Measurements from ENCODE around the gene C11orf98.
A peak's percentile ranks its signal among the peaks of the same experiment; 100 is the strongest.
"Not testable (repeated sequence)": the region's sequence is repeated elsewhere in the genome, so short reads cannot be mapped to it uniquely, and the experiment has no call there.

Gene C11orf98

DNA sequence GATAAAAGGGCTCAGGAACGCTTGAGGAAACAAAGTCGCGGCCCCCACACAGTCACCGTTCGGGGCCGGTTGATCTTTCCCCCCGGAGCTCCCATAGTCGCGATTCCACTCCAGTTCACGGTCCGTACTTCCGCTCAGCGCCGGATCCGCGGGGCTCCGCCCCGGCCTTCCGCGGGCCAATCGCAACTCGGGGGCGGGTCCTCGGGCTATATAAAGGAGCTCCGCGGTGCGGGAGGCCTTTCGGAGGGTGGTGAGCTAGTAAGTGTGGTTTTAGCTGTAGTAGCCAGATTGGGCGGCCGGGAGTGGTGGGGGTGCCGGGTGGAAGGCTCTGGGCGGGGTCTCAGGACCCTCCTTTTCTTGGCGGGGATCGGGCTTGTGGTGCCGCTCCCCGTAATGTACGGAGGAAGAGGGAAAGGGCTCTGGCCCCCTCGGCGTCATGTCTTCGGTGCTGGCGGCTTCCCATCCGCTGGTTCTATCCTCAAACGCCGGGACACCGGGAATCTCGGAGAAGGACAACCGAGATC is at the start of gene C11orf98, which contains the start of gene CSKMT:
TSS of gene C11orf98 (minus strand) at position 136 of the 524 bp plus-strand sequence. CDS start at position 95, 41 bp downstream.
TSS of gene CSKMT (plus strand) at position 238 of the 524 bp plus-strand sequence. CDS start 568 bp downstream, outside the sequence.
- DNase-seq (ENCODE audit: low spot score), result peak; percentile 94

DNA sequence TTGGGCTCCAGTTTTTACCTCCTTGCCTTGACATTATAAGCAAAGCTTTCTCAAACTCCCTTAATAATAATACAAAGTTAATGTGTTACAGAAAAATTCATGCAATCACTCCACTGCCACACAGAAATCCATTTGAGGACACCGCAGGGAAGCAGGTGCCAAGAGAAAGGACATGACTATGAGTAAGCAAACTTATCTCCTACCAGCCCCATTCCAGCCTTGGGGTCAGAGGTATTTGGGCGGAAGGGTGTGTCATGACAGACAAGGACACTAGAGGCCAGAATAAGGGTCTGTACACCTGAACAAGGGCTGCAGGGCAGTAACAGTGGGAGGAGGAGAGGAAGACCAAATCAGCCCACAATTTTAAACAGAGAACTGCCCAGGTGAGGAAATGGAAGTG is 48.3 kb upstream of the C11orf98 start:
- no peak for DNase-seq (ENCODE audit: low spot score)

DNA sequence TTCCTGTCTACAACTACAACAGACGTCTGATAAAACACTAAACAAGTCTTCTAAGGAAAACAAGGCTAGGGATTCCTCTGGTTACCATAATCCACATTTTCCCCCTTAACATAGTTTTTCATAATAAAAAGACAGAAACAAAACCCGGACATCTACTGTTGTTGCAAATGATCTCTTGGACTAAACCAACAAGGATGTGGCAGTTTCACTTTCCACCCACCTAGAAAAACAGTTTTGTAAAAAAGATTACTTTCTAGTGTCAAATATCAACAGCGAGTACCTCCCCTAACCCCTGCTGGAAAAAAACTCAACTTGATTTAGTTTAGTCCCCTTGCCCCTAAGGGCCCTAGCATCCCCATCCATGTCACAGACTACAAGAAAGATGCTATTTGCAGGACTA is 47.9 kb upstream of the C11orf98 start:
- DNase-seq (ENCODE audit: low spot score), result no peak

DNA sequence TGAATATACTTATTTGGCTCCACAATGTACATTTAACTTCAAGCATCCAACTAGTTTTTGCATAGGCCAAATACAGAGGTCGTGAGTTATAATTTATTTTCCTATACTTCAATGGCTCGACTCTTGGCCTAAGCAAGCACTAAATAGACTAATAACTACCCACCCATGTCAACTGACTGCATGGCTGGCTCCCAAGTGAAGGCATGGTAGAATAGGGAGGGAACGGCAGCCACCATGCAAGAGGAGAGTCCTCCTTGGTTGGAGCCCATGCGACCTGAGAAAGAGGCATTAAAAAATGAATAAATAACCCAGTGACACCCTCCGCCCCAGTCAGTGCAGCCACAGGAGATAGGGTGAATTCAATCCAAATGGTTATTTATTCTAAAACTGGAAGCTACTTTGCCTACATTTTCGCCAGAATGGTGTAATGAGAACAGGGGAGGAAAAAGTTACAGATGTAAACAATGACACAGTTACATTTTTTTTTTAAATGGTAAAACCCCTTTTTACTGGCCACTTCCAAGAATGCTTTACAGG is 47.3 kb upstream of the C11orf98 start:
- DNase-seq (ENCODE audit: low spot score), result no peak

DNA sequence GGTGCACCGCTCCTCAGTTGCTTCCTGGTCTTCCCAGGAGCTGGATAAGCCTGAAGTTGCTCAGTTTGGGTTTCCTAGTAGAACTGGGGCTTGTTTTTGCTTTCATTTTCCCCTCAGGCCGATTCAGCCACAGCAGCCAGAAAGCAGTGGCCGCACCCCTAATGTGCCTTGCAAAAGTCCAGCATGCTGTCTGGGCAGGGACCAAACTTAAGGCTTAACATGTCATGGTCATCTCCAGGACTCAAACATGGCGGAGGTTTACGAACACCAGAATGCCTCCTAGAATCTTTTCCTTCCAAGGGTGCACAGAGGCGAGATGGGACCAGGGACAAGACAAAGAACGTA is 45.0 kb upstream of the C11orf98 start:
- no peak for DNase-seq (ENCODE audit: low spot score)

DNA sequence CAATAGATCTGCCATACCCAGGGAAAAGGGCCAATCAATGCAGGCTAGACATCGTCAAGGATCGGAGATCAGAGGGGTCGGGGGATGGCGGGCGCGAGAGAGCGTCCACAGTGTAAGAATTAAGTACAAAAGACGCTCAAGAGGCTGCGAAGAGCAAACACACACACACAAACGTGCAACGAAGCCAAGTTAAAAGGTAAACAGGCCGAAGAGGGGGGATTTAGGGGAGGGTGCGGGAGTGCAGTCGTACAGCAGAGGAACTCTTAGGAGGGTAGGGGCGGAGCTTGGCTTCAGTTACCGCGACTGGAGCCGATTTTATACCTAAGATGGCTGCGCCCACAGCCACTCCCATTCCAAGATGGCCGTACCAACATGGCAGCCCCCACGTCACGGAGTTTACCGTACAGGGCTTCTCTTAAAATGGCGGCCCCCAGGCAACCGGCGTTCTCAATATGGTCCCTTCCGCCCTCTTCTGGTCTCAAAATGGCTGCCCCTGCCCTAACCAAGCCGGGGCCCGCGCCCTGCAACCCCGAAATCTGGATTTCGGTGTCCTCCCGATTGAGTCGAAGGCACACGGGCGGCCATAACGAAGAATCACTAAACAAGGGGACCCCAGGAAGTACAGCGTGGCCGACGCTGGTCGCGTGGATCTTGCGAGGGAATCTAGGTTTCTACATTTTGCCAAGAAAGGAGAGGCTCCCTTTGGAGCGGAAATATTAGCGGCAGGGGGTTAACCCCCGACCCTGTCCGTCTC is 44.4 kb upstream of the C11orf98 start:
- DNase-seq (ENCODE audit: low spot score), result peak; percentile 99

DNA sequence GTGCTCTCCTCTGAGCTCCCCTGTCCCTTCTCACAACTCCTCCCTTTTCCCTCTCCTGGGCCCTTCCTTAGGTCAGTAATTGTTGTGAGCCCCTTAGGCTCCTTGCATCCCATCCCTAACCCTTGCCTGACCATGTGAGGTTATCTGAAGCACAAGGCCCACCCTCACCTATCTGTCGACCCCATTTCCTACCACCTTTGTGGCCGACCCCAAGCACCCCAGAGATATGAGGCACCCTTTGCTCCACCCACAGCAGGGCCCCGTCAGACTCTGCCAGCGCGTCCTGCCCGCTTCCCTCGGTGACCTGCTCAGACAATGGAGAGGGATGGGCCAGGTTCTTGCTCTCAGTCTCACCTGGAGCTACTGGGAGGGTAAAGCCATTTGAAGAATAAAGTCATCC is 43.8 kb upstream of the C11orf98 start:
- DNase-seq (ENCODE audit: low spot score), result peak; percentile 18

DNA sequence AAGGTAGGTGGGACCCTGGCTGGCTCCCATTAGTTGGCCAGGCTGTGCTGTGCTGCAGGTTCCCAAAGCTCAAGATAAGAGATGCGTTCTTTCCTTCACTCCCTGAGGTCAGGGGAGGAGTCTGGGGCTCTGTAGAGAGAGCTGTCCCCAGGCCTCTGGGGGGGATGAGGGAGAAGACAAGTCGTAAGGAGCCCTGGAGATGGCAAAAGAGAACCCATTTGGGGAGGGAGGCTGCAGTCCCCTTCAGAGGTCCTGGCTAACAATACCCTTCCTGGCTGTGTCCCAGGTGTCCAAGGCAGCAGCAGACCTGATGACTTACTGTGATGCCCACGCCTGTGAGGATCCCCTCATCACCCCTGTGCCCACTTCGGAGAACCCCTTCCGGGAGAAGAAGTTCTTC is 43.4 kb upstream of the C11orf98 start:
- DNase-seq (ENCODE audit: low spot score), result peak; percentile 11

DNA sequence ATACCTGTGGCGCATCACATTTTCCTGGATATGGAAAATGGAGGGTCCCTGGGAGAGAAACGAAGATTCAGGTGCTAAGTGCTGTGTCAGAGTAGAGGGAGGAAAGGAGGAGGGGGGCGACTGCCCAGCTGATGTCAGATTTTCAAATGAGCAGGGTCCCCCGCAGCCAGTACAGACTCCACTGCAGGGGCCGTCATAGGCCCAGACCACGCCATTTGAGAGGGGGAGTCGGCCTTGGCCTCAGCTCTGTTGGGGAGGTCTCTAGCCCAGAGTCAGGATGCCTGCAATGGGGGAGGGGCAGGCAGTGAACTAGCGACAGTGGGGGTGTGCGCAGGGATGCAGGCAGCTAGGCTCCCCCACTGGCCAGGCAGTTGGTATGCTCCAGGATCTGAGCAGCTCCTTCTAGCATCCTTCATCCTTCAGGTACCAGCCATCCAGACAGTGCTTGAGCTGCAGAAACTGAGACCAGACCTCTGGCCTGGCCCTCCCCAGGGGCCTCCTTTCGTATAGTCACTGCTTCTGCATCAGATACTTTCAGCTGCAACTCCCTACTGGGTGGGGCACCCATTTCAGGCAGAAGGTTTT is 42.4 kb upstream of the C11orf98 start, which contains the start of the genes BSCL2 and GNG3:
TSS of gene BSCL2 (minus strand) at position 148 of the 585 bp plus-strand sequence. CDS start 229 bp downstream, outside the sequence.
TSS of gene GNG3 (plus strand) at position 400 of the 585 bp plus-strand sequence. CDS start 620 bp downstream, outside the sequence.
- peak; percentile 91 for DNase-seq (ENCODE audit: low spot score)

DNA sequence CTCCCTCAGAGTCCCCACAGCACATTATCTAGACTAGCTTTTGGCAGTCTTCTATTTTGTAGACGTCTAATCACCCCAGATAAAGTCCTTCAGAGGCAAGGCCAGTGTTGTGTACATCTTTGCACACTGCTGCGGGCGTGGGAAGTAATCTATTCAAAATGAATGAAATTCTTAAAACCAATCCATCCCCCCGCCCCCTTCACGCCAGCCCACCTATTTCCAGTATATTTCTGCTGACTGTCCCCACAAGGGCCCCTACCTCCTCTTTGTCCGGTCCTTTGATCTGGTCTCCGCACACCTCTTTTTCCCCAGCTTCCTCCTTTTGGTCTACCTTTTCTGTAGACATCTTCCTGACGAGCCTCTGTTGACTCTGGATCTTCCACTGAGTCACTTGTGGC is 41.8 kb upstream of the C11orf98 start:
- DNase-seq (ENCODE audit: low spot score), result peak; percentile 11

DNA sequence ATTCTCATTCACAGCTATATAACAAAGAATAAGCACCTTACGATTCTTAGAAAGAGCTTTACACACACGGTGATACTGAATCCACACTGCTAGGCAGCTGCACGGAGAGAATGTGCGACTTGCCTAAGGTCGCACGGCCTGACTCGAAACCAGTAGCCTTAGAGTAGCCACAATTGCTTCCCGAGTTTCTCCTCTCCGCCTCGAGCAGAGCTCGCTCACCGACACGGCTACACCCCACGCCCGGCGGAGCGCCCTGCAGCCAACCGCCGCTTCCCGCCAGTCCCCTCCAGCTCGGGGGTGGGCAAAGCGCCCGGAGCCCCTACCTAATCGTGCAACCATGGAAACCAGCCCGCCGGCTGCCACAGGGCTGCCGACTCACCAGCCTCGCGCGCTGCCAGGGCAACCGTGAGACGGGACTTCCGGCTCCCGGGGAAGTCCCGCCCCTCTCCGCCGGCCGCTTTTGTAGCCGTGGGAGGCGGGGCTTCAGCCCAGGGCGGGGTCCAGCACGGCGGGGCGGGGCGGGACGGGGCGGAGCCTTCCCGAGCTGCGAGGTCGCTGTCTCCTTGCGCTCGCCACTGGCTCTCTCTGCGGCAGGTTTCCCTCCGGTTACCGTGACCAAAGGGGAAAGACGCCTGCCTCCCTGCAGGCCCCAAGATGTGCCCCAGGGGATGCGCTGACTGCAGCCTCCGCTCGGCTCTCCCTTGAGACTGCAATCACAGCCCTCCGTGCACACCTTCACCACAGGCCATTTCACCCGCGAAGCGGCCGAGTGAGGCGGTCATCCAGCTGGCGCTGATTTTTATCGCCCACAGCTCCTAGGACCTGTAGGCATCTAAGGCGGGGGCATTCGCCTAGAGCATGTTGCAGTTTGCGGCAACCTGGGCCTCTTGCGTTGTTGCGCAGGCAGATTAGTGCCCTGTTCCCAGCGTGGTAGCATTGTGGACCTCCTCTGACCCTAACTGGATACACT is 41.2 kb upstream of the C11orf98 start:
- DNase-seq (ENCODE audit: low spot score), result peak; percentile 97

DNA sequence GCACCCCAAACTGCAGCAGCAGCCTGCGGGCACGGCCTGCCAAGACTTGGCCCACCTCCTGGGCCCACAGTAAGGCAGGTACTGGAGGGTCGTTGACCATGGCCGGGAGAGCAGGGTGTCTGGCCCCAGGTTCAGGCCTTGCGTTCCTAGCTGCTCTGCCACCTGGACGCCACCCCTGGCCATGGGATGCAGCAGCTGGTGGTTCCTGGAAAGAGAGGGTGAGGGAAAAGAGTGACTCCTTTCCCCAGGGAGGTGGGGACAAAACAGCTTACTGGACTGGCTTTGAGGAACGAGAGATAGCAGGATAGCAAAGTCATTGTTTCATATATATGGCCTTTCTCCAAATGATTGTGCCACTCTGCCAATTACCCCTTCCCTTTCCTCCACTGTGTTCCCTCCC is 40.4 kb upstream of the C11orf98 start:
- peak; percentile 11 for DNase-seq (ENCODE audit: low spot score)

DNA sequence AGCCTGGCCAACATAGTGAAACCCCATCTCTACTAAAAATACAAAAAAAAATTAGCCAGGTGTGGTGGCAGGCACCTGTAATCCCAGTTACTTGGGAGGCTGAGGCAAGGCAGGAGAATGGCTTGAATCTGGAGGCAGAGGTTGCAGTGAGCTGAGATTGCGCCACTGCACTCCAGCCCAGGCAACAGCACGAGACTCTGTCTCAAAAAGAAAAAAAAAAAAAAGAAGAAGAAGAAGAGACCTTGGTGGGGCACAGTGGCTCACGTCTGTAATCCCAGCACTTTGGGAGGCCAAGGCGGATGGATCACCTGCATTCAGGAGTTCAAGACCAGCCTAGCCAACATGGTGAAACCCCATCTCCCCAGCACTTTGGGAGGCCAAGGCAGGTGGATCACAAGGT is 38.9 kb upstream of the C11orf98 start:
- DNase-seq (ENCODE audit: low spot score), result not testable (repeated sequence)

DNA sequence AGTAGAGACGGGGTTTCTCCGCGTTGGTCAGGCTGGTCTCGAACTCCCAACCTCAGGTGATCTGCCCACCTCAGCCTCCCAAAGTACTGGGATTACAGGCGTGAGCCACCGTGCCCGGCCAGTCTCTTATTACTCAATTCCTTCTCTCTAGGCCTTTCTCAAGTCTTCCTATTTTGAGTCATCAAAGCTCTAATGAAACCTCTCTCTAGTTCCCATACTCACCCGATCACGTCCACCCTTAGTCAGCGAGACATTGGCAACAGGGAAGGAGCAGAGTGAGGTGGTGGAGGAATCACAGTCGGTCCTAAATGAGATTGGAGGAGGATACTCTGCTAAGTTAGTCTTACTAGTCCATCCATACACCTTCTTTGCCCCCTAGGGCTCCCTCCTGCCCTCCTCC is 37.2 kb upstream of the C11orf98 start:
- DNase-seq (ENCODE audit: low spot score), result no peak

DNA sequence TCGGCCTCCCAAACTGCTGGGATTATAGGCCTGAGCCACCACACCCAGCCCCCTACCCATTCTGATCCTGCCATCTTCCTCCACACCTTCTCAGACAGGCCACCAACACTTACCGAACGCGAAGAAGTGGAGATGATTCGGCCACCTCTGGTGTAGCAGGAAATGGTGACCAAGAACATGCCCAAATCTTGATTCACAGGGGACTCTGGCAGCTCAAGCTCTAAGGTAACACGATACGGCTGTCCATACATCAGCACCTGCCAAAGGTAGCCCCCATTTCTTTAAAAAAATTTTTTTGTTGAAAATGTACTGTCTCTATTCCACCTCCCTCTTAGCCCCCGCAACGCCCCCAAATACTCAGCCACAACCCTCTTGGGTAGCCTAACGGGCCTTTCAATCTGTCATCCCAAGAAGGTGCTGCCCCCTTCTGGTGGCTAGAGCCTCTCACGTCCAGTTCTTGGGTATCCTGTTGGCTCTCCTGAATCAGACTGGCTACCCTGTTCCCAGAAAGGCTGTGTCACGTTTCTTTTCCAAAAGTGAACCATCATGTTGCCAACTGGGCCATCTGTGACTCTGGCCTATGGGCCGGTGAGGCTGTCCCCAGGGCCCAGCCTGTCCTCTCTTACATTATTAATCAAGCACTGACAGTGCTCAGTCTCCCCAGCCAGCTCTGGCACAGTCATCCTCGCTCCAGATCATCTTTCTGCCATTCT is 29.6 kb upstream of the C11orf98 start:
- peak; percentile 87 for DNase-seq (ENCODE audit: low spot score)

DNA sequence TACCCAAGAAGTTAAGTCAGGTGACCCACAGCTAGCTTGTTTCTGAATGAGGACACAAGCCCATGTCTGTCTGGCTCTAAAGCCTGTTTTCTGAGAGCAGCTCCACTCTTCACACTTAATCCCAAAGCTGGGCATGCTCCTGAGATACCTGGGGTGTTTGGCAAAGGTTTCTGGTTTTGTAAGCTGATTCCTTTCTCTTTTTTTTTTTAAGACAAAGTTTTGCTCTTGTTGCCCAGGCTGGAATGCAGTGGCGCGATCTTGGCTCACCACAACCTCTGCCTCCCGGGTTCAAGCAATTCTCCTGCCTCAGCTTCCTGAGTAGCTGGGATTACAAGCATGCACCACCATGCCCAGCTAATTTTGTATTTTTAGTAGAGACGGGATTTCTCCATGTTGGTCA is 28.6 kb upstream of the C11orf98 start:
- not testable (repeated sequence) for DNase-seq (ENCODE audit: low spot score)

DNA sequence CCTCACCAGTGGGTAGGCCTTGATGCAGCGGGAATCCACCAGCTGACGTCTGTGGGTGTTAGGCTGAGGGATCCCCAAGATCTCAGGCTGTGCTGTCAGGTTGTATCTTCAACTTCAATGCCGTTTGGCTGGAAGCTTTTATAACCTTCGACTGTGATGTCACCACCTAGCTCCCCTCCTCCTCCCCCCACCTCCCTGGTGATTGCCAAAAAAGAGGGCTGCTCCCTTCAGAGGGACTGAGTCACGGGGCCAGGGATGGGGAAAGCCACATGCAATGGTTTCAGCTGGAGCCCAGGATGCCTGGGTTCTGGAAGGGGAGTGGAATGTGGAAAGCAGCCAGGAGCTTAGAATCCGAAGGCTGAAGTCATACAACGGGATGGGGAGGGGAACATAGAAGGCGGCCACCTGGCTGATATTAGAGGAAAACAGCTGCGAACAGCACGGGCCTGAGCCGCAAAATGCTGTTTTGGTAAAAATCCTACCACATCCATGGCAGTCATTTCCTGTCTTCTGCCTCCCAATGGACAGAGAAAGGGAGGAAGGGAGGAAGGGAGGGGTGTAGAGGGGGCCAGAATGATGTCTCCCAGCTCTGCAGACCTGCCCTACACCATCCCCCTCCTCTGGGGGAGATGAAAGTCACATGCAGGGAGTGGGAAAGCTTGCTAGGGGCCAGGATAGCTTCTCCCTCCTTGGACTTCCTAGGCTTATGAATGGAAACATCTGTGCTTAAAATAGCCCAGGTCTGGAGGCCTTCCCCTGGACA is 24.6 kb upstream of the C11orf98 start, which contains the start of gene LRRN4CL:
TSS of gene LRRN4CL (minus strand) at position 110 of the 763 bp plus-strand sequence. CDS start 1,022 bp downstream, outside the sequence.
- peak; percentile 32 for DNase-seq (ENCODE audit: low spot score)

DNA sequence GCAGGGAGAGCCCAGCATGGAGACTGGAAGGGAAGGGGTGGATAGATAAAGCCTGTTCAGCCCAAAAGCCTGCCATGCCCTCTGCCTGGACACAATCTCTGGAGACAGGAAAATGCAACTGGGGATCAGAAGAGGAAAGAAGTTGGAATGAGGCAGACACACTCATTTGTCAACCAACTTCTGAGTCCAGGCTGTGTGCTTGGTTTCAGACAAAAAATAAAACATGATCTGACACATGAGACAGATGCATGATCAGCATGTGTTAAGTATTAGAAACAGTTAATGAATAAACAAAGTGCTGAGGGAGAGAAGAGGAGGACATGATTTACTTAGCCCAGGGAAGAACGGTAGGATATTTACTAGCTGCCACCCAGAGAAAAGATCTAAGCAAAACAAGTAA is 23.5 kb upstream of the C11orf98 start:
- no peak for DNase-seq (ENCODE audit: low spot score)

DNA sequence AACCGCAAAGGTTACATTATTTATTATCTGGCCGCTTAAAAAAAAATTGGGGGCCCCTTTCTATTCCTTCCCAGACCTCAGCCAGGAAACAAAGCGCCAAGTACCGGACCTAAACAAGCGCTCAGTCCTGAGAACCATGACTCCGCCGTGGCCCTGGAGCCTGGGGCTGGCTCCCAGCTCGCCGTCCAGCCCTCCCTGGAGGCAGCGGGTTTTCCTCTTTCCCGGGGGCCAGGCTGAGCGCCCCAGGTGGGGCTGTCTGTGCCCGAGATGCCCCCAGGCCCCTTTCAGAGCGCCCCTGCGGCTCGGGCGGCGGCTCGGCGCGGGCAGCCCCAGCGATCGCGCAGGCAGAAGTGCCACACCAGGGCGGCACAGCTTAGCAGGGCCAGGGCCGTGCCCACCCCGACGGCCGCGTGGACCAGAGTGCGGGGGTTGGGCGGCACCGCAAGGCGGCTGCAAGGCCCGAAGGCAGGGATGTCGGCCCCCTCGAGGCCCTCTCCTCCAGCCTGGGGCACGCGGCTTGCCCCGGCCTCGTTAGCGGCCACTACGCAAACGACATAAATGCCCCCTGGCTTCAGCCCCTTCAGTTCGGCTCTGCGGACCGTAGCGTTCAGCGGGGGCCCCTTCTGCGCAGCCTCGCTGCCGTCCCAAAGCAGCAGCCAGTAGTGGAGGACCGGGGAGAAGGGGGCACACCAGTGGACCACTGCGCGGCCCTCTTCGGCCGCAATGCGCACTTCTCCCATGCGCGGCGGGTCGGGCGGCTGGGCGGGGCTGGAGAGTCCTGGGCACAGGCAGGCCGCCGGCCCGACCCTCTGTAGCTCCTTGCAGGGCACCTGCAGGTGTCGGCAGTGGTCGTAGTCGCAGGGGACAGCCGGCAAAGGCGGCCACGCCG is 22.7 kb upstream of the C11orf98 start:
- no peak for DNase-seq (ENCODE audit: low spot score)

All from Ammon's horn (tissue), 1 donor.